ENCODE results near the gene FRMPD2. TPM values are rescaled to one million over a fixed set of nuclear protein-coding genes. Genes with fewer than 3 reads are reported as not detected.

FRMPD2 gene
- total and polyA plus RNA-seq, 2 experiments from 2014 or later, result not detected

DNA sequence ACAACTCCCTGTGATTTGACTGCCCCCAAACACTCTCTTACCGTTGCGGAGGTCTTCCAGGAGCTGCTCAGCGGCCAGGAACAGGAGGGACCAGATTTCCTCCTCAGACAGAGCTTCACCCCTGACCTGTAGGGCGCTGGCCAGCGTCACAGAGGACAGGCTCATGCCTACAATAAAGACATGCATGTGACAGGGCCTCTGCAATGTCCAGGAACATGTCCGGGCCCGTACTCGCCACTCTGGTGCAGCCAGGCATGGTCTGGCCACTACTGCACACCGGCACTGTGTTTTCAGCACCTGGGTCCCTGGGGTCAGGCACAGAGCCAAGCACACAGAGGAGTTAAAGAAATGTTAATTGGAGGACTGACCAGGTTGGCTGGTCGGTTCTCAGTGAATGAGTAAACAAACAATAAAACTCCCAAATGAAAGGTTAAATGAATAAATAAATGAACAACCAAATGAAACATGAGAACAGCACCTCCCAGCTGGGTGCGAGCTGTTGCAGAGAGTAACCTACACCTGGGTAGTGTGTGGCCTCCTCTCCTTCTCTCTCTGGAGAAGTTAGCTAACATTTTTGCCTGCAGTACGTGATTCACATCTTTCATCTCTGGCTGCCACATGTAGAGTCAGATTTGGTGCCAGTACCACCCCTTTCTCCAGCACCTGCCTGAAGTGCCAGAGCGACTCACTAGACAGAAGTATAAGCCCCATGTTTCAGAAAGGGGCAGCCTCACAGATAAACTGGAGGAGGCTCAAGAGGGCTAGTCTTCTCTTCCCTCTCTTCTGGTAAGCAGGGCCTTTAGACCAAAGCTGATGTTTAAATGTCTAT is 22.8 kb downstream of the FRMPD2 start:
- H3K9me3 Mint-ChIP-seq, result no peaks in the 10 kb centered on the region
- DNase-seq (ENCODE audit: low spot score), result peak; percentile 22
- H3K4me3 ChIP-seq, result no peak overlapping the region
- H3K4me2 ChIP-seq, result peak overlapping the region; percentile 51; the same call in 1 of the 2 replicates
- no peaks in the 10 kb centered on the region for H3K79me2 ChIP-seq (replicated peaks; ENCODE audit: insufficient read depth)
- no peaks in the 10 kb centered on the region for H3F3A ChIP-seq (replicated peaks; ENCODE audit: low read depth)
- peak; percentile 83 for ATAC-seq
- H3K36me3 Mint-ChIP-seq (ENCODE audit: low read depth), result no peaks in the 10 kb centered on the region
- no peaks in the 10 kb centered on the region for H3K36me3 ChIP-seq (ENCODE audit: insufficient read depth)
- peaks cover 21% of the 10 kb centered on the region for H3K4me1 Mint-ChIP-seq
- H3K27me3 Mint-ChIP-seq (ENCODE audit: insufficient read depth, low read depth, poor library complexity), result peaks cover 6% of the 10 kb centered on the region
- H2AFZ ChIP-seq, result peak overlapping the region; percentile 92
- H3K9me2 ChIP-seq (ENCODE audit: insufficient read depth), result no peaks in the 10 kb centered on the region
- no peak overlapping the region for H3K27ac ChIP-seq (ENCODE audit: low read depth)
- no peaks in the 10 kb centered on the region for H4K20me1 ChIP-seq (replicated peaks; ENCODE audit: insufficient read depth)
- H3K4me3 Mint-ChIP-seq, result no peak overlapping the region
- no peaks in the 10 kb centered on the region for H3K27me3 ChIP-seq (ENCODE audit: insufficient read depth)
- H3K27ac Mint-ChIP-seq, result no peak overlapping the region
- no peak for TF ChIP-seq ZNF462 (CRISPR knock-in tag; IDR thresholded peaks at IDR 0.05)
- no peak for TF ChIP-seq POLR2AphosphoS5 (IDR thresholded peaks at IDR 0.05; ENCODE audit: low read depth)
- TF ChIP-seq CREB1 (CRISPR knock-in tag; IDR thresholded peaks at IDR 0.05; ENCODE audit: low read depth), result no peak
- no peak for TF ChIP-seq EZH2 (IDR thresholded peaks at IDR 0.05; ENCODE audit: low read depth, unreplicated experiment)
- TF ChIP-seq ZNF331 (CRISPR knock-in tag; IDR thresholded peaks at IDR 0.05; ENCODE audit: low read depth), result no peak
- TF ChIP-seq ETS1 (IDR thresholded peaks at IDR 0.05), result no peak
- TF ChIP-seq JUNB (IDR thresholded peaks at IDR 0.05; ENCODE audit: unreplicated experiment), result no peak
- TF ChIP-seq EZH2phosphoT487 (IDR thresholded peaks at IDR 0.05; ENCODE audit: unreplicated experiment), result no peak
- no peak for TF ChIP-seq NANOG (IDR thresholded peaks at IDR 0.05; ENCODE audit: borderline replicate concordance)
- peaks cover 10% of the 10 kb centered on the region for H3K4me1 ChIP-seq (ENCODE audit: insufficient read depth)

Data from GM23338 (cell line).